CD4-positive, alpha-beta T cell treated with Interleukin-12 subunit alpha and Interleukin-12 subunit beta, for 1 hour (primary cell): ENCODE measurements around the gene WDFY2.

Source experiments
- DNase-seq: peaks from one replicate; pipeline ENCODE4 v3.0.0-alpha.2; 2020

WDFY2 gene

GRCh38 chr13:51717786-51718398 lies 133.6 kb downstream of the WDFY2 start:
- no peak for DNase-seq

DNA sequence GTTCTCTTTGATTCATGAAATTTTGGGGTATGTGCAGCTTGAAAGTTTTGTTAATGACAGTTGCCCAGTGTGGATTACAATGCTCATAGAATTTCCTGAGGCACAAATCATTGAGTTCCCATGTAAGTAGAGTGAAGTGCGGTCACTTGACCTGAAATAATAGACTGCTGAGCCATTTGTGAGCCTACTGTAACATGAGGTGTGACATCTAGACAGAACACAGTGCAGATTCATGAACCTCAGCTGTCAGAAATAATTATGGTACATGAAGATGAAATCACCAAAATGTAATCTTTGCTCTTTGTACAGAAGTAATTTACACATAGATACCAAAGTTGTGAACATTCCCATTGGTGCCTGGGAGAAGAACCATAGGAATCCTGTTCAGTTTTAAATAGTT lies 135.1 kb downstream of the WDFY2 start:
- DNase-seq = no peak

DNA sequence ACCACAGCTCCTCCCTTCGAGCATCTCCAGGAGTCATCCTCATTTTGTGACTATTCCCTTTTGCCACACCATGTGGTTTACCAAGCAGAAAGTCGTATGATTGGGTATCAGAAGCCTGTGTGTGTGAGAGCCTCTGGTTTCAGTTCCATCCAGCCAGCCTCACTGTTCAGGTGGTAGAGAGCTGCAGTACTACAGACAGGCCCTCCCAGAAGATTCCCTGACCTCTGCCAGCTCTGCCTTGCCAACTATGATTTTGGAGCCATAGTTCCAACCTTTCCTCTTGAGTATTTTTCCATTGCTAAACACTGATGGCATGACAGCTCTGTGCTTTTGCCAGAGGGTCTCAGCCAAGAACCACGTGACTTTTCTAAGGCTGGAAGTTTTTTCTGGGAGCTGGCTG lies 137.2 kb downstream of the WDFY2 start:
- DNase-seq = no peak

DNA sequence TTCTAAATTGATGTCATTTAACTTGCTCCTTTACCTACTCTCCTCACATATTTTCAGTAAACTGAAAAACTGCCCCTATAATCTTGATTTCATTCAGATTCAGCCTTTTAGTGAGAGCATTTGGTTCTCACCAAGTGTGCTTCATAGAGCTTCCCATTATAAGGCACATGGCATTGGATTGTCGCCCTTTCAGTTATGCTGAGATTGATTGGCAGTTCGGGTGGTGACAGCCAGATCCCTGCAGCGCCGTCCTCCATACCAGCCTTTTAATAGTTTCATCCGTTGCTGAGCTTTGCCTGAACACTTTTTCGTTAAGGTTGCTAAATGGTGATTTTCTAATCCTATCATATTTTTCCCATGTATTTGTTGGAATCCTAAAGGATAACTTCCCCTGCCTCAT lies 139.3 kb downstream of the WDFY2 start:
- no peak for DNase-seq

GRCh38 chr13:51724721-51725120 lies 140.5 kb downstream of the WDFY2 start:
- no peak for DNase-seq

GRCh38 chr13:51726446-51727193 lies 142.4 kb downstream of the WDFY2 start:
- DNase-seq = no peak

DNA sequence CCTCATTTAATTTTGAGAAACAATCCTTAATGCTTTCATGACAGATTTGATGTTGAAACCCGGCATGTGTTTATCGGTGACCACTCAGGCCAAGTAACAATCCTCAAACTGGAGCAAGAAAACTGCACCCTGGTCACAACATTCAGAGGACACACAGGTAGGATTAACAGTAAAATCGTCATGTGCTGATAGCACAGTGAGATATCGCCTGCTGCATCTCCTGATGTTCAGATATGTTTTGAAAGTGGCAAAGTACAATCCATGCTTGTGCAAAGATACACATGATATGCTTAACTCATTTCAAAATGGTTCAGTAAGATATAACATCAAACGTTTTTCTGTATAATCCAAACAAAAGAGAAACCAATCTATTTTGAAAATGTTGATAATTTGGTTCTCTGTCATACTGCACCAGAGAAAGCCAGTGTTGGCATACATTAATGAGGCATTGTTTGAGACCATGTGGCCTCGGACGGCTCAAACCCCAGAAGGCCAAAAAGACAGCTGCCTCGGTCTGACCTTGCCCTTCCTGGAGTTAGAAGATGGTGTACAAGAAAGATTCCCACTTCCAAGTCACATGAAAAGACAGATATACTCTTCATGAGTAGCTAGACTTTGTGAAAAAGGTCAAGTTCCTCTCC lies 143.5 kb downstream of the WDFY2 start:
- no peak for DNase-seq

DNA sequence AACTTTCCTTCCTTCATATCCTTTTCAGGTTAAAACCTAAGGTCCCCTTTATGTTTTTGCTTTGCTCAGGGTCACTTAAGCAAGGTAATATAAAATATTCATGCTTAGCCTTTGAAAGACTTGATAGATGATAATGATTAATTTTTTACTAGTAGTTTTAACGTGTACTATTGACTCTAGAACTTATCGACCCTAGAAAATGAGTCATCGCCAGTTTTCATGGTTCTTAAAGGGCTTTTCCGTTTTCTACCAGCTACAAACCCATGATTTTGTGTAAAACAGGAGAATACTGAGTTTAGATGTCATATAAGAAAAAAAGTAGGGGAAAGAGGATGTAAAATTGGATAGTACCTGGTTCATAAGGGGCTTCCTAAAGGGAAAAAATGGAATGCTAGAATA lies 144.0 kb downstream of the WDFY2 start:
- no peak for DNase-seq

GRCh38 chr13:51728972-51729371 lies 144.7 kb downstream of the WDFY2 start:
- no peak for DNase-seq

DNA sequence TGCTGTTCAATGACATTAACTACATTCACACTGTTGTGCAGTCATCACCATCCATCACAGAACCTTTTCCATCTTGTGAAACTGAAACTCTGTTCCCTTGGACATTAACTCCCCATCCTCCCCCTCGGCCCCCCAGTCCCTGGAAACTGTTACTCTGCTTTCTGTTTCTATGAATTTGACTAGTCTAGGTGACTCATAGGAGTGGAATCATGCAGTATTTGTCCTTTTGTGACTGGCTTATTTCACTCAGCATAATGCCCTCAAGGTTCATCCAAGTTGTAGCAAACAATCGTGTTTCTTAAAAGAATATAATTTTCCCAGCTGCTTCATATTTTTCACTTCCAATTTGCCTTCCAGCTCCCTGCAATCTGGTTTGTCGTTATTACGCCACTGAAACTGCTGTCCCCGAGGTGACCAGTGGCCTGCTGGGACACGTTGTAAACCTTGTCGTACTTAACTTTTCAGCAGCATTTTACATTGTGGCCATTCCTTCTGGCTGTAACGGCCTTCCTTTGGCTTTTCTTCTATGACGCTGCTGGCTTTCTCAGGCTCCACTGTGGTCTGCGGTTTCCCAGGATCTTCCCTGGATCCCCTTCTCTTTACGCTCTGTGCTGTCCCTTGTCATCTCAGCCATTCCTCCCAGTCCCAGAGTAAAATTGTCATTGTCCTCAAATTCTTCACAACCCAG lies 145.7 kb downstream of the WDFY2 start:
- no peak for DNase-seq

DNA sequence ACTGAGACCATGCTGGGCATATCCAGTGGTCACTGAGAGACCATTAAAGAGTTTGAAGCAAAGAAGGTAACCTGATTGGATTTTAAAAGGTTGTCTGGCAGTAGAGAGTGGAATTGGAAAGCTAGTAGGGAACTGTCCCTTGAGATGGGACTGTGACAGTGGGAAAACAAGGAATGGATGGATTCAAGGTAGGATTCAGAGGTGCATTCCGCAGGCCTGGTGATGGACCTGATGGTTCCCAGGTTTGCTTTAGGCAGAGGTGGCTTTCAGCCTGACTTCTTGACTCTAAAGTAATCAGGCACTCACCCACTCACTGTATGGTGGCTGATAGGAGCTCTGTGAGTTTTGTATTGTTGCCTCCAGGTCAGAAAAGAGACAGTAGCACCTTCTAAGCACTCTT lies 146.7 kb downstream of the WDFY2 start:
- DNase-seq = no peak

GRCh38 chr13:51731759-51732158 lies 147.5 kb downstream of the WDFY2 start:
- no peak for DNase-seq

DNA sequence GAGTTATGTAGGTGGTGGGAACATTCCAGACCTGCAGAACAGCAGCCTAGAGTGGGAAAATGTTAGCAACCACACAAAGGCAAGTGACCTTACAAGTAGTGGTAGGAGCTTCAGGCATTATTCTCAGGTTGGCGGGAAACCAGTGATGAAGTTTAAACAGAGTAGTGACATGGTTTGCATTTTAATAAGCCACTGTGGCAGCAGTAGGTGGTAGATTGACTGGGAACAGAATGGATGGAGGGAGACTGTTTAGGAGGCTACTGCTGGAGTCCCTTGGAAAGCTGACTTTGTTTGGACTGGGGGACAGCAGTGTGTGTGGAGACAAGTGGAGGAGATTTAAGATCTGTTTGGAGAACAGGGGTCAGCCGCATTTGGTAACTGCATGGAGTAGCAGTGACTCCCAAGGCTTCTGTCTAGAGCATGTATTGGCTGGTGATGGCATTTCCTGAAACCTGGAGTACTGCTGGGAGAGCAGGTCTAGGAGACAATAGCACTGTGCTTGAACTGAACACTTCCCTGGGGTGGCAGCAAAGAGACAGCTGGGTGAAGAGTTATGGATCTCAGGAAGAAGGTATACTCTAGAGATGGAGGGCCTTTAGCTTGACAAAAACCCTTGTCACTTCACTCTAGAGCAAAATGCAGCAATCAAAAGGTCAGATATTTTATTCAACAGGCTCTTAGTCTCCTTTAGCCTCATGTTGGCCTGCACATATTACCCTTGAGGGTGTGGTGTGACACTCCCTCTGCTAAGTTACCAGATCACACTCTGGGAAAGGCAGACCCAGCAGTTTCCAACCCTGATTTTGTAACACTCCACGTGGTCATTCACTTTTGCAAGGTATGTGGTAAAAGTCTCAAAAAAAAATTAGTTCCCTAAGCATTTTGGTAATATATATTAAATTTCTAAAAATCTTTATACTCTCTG lies 149.4 kb downstream of the WDFY2 start:
- no peak for DNase-seq

DNA sequence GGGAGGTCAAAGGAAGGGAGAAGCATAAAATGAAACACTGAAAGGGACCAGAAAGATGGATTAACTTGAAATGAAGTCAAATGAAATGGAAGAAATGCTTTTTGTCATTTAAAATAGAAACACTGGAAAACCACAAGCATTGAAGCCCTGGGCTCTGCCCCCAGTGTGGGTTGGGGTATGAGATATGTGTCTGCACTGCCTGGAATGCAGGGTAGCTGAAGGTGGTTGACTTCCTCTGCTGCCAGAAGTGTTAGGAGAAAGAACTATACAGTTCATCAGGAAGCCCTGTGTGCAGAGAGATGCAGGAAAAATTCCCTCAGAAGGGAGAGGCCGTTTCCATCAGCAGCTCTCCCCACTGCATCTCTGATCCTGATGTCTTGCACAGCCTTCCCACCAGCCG lies 150.5 kb downstream of the WDFY2 start:
- no peak for DNase-seq

DNA sequence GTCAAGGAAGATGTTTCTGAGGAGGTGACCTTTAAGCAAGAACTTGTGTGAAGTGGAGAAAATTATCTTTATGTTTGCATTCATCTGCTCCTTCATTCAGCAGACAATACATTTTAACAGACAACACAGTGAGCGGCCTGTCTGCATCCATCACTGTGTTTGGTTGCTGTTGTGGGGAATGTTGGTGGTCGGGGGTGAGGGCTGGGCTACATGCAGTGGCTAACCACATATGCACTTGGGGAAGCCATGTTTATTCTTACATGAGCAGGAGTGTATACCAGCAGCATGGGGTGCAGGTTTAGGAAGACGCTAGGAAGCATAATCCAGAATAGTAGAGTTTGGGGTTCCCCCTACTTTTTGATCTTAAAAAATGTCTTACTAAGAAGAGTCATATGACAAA lies 153.3 kb downstream of the WDFY2 start:
- no peak for DNase-seq

DNA sequence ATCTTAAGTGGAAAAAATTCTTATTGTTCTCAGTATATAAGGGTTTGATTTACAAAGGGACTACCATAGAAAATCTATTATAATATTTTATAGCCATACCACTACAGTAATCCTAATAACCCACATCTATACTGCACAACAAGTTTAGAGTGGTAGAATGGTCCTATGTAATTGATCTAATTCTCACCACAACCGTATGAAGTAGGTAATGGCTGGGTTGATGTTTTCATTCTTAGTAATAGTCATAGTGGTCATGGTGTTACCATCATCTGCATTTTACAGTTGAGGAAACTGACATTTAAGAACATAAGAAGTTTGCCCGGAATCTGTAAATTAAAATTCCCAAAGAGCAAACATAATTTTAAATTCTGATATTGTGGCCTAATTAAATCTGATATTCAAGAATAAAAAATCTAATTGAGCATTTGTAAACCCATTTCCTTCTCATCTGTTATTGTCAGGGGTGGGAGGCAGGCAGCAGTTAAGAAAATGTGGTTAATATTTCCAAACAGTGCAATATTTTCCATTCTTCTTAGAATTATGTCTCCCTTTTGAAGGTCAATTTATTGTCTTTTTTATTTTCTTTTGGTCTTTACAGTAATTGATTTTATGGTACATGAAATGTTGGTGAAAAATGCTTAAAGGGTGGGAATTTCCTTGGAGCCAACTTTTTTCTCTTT lies 154.1 kb downstream of the WDFY2 start:
- DNase-seq = no peak

DNA sequence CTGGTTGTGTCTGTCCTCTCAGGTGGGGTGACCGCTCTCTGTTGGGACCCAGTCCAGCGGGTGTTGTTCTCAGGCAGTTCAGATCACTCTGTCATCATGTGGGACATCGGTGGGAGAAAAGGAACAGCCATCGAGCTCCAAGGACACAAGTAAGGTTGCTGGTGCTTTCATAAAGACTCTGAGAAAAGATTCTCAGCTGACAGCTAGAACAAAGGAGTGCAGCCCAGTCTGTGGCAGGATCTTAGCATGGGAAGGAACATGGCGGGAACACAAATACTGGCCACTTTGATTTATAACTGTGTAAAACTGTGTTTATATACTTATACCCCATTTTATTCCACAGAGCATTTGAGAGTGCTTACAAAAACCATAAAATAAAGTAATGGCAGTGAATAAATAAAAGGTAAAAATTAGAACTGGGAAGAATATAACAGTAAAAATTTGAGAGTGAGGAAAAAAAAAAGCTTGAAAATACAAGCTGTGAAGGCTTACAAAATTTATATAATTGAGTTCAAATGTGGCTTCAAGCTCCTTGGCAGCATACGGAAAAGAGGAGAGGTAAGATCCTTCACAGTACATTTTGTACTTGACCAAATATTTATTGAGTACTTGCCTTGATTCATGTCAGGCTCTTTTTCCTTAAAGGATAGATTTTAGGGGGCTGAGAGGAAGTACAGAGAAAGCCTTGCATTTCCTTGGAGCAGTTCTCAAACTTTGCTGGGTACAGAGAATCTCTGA lies 154.9 kb downstream of the WDFY2 start:
- DNase-seq = no peak

GRCh38 chr13:51740698-51741097 lies 156.4 kb downstream of the WDFY2 start:
- DNase-seq = no peak

- DNase-seq = no peak
Measured at GRCh38 chr13:51742031-51742430, 157.8 kb downstream of the WDFY2 start.

DNA sequence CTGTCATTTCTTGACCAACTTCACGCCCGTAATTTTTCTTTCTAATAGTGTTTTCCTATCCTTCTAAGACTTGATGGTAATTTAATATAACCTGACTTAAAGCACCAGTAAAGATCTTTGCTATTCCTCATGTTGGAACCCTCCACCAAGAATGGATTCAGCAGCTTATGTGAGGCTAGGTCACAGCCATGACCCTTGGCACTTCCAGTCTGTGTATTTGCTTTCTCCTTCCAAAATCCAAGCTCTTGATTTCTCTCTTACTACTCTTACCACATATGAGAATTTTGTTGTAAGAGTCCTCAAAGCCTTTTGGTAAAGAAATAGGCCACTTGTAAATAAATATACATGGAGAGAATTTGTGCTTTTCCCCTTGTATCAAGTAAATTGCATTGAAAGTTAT lies 158.3 kb downstream of the WDFY2 start:
- DNase-seq = no peak

GRCh38 chr13:51745243-51745642 lies 161.0 kb downstream of the WDFY2 start:
- no peak for DNase-seq
